ENCODE measurements around the gene TIMM44.
"Not testable (repeated sequence)": the region's sequence is repeated elsewhere in the genome, so short reads cannot be mapped to it uniquely, and the experiment has no call there.

TIMM44 gene

DNA sequence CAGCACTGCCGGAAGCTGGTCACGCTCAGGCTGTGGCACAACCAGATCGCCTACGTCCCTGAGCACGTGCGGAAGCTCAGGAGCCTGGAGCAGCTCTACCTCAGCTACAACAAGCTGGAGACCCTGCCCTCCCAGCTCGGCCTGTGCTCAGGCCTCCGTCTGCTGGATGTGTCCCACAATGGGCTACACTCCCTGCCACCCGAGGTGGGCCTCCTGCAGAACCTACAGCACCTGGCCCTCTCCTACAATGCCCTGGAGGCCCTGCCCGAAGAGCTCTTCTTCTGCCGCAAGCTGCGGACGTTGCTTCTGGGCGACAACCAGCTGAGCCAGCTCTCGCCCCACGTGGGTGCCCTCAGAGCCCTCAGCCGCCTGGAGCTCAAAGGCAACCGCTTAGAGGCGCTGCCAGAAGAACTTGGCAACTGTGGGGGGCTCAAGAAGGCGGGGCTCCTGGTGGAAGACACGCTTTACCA lies 43.0 kb downstream of the TIMM44 start:
- DNase-seq (ENCODE audit: low read depth in 2 of 2) = no peak

DNA sequence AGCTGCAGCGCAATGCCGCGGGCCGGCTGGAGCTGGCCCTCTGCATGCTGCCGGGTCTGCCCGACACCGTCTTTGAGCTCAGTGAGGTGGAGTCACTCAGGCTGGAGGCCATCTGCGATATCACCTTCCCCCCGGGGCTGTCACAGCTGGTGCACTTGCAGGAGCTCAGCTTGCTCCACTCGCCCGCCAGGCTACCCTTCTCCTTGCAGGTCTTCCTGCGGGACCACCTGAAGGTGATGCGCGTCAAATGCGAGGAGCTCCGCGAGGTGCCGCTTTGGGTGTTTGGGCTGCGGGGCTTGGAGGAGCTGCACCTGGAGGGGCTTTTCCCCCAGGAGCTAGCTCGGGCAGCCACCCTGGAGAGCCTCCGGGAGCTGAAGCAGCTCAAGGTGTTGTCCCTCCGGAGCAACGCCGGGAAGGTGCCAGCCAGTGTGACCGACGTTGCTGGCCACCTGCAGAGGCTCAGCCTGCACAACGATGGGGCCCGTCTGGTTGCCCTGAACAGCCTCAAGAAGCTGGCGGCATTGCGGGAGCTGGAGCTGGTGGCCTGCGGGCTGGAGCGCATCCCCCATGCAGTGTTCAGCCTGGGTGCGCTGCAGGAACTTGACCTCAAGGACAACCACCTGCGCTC lies 43.6 kb downstream of the TIMM44 start:
- DNase-seq (ENCODE audit: low read depth in 2 of 2) = no peak

DNA sequence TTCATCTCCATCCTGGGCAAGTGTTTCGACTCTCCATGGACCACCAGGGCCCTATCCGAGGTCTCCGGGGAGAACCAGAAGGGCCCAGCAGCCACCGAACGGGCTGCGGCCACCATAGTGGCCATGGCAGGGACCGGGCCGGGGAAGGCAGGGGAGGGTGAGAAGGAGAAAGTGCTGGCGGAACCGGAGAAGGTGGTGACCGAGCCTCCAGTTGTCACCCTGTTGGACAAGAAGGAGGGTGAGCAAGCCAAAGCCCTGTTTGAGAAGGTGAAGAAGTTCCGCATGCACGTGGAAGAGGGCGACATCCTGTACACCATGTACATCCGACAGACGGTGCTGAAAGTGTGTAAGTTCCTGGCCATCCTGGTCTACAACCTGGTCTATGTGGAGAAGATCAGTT lies 44.5 kb downstream of the TIMM44 start:
- no peak for DNase-seq (ENCODE audit: low read depth in 2 of 2)

DNA sequence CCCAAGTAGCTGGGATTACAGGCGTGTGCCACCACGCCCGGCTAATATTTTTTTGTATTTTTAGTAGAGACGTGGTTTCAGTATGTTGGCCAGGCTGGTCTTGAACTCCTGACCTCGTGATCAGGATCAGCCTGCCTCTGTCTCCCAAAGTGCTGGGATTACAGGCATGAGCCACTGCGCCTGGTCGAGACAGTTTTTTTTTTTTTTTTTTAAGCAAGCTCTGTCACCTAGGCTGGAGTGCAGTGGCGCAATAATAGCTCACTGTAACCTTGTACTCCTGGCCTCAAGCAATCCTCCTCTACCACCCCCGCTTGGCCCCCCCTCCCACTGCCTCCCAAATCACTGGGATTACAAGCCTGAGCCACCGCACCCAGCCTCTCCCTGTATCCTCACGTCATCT lies 46.2 kb downstream of the TIMM44 start:
- DNase-seq (ENCODE audit: low read depth in 2 of 2) = no peak

DNA sequence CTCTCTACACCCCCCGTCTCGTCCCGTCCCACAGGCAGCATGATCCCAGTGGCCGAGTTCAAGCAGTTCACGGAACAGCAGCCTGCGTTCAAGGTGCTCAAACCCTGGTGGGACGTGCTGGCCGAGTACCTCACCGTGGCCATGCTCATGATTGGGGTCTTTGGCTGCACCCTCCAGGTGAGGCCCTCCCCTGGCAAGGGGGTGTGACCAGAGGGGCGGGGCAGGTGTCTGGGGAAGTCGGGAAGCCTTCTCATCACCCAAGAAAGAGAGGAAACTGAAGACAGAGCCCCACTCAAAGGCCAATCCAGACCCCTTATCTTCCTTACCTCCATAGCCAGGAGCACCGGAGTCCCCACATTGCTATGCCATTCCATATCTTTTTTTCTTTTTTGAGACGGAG lies 47.9 kb downstream of the TIMM44 start:
- no peak for DNase-seq (ENCODE audit: low read depth in 2 of 2)

DNA sequence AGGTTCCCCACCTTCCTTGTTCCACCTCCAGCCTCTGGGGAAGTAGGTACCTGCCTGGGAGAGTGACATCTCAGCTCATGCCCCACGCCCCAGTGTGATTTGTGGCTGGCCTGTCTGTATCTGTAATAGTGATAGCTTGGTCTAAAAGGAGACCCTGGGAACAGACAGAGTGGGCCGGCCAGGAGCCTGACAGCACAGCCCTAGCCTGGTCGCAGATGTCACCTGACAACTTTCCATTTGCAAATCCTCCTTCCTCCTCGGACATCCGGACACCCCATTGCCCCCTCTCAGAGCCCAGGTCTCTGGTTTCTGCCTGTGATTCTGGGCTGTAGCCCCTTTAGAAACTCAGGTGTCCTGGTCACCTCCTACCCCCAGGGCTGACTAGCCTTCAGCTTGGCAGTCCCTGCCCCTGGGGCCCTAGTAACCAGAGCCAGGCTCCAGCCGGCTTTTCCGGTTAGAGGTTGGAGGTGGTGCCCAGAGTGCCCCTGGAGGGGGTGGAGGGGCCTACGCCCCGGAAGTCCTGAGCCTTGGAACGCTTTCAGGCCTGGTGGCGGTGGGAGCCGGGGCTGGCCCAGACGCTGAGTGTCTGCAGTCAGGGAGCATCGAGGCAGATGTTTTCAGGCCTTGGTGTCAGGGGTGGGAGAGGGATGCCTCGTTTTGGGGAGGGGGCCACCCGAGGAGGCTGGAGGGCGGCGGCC lies 48.7 kb downstream of the TIMM44 start:
- DNase-seq (ENCODE audit: low read depth in 2 of 2) = no peak

DNA sequence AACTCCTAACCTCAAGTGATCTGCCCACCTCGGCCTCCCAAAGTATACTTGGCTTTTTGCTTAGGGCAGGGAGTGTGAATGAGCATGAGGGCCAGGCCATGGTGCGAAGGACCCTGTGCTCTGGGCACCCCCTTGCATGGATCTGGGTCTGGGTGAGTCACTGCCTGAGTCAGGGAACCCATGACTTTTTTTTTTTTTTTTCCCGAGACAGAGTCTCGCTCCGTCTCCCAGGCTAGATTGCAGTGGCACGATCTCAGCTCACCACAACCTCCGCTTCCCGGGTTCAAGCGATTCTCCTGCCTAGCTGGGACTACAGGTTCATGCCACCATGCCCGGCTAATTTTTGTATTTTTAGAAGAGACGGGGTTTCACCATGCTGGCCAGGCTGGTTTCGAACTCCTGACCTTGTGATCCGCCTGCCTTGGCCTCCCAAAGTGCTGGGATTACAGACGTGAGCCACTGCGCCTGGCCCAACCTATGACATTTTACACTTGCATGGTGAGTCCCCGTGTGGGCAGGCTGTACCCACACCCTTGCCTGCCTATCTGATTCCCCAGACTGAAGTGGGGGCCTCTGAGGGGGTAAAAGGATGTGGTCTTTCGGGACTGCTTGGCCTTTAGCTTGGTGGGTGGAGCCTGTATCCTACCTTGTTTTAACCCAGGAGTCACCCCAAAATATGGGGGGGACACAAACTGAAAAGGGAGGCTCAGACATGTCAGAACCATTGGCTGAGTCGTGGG lies 49.9 kb downstream of the TIMM44 start:
- DNase-seq (ENCODE audit: low read depth in 2 of 2) = not testable (repeated sequence)

DNA sequence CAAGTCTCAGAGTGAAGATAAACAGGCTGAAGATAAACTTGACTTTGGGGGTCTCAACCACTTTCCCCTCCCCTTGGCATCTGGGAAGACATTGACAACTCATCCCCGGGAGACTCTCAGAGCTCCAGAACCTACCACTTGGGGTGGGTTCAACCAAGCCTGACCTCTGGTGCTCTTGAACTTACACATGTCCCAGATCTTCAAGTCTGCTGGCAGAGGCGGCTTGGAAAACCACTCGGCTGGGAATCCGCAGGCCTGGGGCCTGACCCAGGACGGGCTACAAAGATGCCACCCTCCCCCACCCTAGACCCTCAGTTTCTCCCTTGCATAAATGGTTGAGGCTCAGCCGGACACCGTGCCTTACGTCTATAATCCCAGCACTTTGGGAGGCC lies 54.6 kb downstream of the TIMM44 start:
- DNase-seq (ENCODE audit: low read depth in 2 of 2) = no peak

DNA sequence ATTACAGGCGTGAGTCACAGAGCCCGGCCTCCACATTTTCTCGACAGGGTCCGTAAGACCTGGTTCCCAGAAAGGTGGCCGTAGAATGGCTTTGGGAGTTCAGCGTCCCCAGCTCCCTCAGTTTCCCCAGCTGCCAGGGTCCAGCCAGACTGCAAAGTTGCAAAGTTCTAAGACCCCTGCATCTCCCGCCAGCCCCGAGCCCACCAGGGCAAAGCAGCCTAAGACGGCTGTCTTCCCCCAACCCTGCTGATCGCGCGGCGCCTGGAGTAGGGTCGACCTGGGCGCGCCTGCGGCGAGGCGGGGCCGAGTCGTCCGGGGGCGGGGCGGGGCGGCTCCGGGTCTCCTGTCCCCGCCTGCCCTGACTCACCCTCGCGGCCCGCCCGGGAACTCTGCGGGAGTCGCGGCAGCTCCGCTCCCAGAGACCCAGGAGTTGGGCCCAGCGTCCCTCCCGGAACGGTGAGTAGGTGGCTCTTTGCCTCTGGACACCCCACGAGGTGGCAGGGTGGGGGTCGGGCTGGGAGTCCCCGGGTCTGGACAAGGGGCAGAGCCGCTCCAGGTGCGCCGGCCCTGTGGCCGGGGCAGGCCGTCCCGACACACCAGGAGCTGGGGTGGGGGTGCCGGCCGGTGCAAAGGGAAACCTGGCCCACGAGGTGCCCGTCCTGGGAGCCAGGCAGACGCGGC lies 55.2 kb downstream of the TIMM44 start, which contains the start of gene LRRC8E:
Gene LRRC8E, plus strand, starts transcription at position 366 of the 681 bp plus-strand sequence. CDS start 7,094 bp downstream, outside the sequence.
- DNase-seq (ENCODE audit: low read depth in 2 of 2) = peak in 1 of 2 donors; percentile 39

DNA sequence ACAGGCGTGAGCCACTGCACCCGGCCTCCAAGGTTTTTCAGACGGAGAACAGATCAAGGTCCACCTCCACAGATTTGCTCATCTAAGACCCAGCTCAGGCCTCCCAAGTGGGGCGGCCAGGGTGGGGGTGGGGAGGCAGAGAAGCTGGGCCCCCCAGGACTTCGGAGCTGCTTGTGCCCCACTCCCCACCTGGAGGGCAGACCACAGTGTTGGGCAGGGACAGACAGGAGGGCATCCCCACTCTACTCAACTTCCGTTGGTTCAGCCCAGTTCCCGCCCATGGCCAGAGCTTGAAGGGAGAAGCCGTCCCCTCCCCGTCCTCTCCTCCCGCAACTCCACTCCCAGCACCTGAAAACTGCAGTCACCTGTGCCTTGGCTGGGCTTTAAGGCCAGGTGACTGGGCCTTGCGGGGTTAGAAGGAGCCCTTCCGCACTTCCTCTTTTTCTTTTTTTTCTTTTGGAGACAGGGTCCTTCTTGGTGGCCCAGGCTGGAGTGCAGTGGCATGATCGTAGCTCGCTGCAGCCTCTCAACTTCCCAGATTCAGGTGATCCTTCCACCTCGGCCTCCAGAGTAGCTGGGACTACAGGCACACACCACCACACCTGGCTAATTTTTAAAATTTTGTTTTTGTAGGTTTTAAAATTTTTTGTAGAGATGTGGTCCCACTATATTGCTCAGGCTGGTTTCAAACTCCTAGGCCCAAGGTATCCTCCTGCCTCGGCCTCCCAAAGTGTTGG lies 55.9 kb downstream of the TIMM44 start:
- no peak for DNase-seq (ENCODE audit: low read depth in 2 of 2)

DNA sequence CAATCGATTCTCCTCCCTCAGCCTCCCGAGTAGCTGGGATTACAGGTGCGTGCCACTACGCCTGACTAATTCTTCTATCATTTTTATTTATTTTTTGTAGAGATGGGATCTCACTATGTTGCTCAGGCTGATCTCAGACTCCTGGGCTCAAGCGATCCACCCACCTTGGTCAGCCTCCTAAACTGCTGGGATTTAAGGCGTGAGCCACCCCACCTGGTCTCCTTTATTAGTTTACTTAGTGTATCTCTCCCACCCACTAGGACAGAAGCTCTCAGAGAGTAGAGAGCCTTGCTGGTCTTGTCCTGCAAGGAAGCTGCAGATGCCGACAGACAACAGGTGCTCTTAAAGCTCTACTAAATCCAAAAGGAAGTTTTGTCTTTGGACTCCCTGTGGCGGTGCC lies 57.6 kb downstream of the TIMM44 start:
- DNase-seq (ENCODE audit: low read depth in 2 of 2) = no peak

DNA sequence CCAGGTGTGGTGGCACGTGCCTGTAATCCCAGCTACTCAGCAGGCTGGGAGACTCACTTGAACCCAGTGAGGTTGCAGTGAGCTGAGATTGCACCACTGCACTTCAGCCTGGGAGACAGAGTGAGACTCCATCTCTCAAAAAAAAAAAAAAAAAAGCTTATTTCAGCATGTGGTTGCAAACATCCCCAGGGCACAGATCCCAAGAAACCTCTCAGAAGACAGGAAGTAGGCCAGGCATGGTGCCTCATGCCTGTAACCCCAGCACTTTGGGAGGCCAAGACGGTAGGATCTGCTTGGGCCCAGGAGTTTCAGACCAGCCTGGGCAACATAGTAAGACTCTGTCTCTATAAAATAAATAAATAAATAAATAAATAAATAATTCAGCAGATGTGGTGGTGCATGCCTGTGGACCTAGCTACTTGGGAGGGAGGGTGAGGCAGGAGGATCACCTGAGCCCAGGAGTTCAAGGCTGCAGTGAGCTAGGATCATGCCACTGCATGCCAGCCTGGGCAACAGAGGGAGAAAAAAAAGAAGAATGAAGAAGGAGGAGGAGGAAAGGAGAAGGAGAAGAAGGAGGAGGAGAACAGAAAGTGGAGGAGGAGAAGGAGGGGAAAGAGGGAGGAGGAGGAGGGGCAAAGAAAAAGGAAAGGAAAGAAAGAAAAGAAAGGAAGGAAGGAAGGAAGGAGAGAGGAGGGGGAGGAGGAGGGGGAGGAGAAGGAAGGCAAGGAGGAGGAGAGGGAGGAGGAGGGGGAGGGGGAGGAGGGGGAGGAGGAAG lies 59.5 kb downstream of the TIMM44 start:
- DNase-seq (ENCODE audit: low read depth in 2 of 2) = no peak

DNA sequence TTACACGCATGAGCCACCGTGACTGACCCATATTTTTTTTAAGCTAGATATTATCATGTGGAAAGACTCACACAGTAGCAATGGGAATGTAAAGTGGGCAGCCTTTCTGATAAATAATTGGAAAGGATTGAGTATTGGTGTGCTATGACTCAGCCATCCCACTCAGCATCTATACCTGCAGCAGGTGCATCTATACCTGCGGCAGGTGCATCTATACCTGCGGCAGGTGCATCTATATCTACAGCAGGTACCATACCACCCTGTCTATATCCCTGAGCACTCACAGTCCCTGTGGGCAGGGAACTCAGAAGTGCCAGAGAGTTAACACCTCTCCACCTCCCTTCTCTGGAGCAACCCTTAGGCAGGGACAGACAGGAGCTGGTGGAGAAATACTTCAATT lies 60.4 kb downstream of the TIMM44 start:
- no peak for DNase-seq (ENCODE audit: low read depth in 2 of 2)

DNA sequence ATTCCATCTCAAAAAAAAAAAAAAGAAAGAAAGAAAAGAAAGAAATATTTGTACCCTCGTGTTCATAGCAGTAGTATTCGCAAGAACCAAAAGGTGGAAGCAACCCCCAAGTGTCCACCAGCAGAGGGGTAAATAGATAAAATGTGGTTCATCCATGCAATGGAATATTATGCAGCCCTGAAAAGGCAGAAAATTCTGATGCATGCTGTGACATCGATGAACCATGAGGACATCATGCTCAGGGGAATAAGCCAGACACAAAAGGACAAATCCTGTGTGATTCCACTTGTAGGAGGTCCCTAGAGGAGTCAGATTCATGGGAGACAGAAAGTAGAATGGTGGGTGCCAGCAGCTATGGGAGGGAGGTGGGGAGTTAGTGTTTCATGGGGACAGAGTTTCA lies 61.6 kb downstream of the TIMM44 start:
- DNase-seq (ENCODE audit: low read depth in 2 of 2) = no peak

DNA sequence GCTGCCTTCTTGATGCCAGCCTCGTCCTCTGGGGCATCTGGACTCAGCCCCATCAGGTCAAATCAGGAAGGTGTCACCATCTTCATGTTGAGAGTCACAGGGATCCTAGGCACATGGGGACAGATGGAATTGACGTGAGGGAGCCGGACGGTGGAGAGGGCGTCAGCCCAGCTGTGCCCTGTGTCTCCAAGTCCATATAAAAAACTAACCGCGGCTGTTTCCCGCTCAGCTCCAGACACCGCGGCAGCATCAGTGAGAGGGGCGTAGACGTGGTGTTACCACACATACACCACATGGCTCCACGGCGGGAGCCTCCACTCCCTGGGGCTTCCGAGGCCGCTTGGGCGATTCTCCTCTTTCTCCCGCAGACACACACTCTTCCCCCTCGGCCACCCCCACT lies 63.6 kb downstream of the TIMM44 start:
- no peak for DNase-seq (ENCODE audit: low read depth in 2 of 2)

DNA sequence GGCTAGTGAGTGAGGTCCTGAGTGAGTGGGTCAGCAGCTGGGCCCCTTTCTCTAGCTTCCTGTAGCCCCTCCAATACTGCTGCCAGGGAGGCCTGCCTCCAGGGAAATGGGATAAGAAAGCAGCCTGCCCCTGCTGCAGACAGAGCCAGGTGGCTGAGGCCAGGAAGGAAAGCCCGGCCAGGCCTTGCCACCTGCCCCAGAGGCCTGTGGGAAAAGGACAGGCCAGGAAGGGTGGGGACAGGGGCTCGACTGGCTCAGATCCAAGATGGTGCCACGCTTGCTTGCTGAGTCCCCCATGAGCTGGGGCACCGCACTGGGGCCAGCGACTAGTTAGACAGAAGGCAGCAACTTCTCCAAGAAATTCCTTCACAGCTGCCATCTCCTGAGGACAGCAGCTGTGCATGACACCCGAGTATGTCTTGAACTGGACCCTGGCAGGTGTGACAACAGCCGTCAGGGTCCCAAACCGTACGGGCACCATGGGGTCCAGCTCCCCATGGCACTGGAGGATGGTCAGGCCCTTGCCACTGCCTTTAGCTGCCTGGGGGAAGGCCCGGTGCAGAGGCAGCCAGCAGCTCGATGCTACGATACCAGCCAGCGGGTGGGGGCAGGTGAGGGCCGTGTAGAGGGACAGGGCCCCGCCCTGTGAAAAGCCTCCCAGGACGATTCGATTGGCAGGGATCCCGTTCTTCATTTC lies 64.2 kb downstream of the TIMM44 start:
- no peak for DNase-seq (ENCODE audit: low read depth in 2 of 2)

DNA sequence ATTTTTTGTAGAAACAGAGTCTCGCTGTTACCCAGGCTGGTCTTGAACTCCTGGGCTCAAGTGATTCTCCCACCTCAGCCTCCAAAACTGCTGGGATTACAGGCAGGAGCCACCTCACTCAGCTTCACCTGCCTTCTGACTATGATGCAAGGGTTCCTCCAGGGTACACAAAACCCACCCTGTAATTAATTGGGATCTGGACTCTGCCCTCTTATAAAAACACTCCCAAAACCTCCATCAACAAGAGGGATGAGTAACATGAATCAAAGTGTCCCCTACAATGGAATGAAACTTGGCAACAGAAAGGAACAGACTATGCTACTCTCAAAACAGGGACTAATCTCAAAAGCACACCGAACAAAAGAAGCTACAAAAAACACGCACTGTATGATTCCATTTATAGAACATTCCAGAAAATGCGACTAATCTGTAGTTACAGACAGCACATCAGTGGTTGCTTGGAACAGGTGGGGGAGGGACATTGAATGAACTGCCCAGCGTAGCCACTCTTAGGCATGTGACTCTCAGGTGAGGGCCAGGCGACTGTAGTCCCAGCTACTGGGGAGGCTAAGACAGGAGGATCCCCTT lies 66.1 kb downstream of the TIMM44 start:
- no peak for DNase-seq (ENCODE audit: low read depth in 2 of 2)

Measured in stimulated activated CD8-positive, alpha-beta memory T cell treated with anti-CD3 and anti-CD28 coated beads, Interleukin-7, amount 100 ng/mL, for 4 hours (primary cell).